ENCODE data around the gene NEK6.

The NEK6 gene

DNA sequence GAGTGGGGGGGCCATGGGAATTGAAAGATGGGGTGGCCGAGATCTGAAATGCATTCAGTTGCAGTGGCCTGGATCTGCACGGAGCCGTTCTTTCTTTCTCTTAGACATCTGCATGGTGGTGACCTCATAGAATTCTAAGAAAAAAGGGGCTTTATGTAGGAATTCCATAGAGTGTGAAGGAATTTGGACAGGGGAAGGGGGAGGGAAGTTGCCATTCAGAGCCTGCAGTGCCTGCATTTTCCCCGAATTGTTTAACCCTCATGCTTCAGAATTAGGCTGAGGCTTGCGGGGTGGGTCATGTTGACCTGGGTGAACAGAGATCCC lies 4.9 kb downstream of the NEK6 start:
- no peak for DNase-seq

DNA sequence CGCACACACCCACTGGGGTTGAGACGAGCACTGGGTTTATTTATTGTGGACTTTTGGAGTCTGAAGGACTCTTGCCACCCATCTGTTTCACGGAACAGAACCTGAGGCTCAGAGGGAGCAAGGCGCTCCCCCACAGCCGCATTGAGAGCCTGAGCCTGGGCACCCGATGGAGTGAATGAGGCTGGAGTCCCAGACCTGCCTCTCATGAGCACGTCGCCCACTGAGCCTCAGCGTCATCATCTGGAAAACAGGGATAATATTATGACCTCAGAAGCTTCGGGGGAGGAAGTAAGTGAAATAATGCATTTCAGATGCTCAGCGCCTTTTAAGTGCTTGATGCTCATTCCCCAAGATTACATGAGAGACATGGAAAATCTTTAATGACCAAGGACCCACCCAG lies 5.5 kb downstream of the NEK6 start:
- DNase-seq: no peak

DNA sequence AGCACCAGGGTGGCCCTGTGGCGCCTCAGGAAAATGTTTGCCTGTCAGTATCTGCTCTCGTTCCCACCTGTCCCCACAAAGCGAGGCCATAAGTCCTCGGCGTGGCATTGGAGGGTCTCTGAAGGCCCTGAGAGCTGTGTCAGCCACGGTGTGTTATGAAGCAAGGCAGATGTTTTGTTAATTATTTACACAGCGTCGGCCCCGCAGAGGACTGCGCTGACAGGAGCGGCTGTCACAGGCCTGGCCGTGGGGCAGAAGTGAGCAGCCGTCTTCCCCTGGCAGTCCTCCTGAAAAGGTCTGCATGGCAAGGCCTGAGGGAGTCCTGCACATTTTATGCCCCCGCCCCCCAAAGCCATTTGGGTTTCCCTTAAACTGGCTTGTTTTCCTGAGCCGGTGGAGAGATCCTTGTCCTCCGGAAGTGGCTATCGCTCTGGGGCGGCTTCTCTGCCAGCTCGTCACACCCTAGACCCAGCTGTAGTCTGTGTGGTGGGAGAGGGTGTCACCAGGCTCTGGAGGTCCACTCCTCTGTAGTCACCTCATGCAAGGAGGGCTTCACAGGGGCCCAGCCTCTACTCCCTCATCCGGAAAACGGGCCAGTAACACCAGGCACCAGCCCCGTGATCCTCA lies 6.2 kb downstream of the NEK6 start:
- no peak for DNase-seq

DNA sequence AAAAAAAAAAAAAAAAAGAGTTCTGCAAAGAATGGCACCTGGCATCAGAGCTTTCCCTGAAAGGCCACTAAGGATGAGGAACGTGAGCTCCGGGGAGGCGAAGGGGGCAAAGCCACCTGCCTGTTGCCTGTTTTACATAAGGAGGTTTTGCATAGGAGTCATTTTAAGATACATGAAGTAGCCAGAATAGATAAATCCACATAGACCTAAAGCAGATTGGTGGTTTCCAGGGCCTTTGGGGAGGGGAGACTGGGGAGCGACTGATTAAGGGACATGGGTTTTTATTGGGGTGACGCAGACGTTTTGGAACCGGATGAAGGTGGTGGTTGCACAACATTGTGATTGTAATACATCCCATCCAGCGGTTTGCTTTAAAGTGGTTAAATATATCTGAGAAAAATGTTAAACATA lies 7.1 kb downstream of the NEK6 start:
- no peak for DNase-seq

DNA sequence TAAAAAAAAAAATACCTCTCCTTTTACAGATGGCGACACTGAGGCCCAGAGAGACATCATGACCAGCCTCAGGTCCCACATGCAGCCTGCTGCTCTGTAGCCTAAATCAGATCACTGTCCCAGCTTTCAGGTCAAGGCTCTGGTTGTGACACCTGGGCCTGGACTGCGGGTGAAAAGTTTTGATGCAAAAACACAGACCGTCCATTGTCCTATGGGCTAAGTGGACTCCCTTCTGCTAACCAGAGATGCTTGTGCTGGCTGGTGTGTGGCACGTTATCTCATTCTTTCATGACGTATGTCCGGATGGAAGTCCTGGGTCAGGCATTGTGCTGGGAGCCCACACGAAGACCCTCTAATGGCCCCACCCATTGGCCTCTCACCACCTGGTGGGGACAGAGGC lies 7.8 kb downstream of the NEK6 start:
- no peak for DNase-seq

DNA sequence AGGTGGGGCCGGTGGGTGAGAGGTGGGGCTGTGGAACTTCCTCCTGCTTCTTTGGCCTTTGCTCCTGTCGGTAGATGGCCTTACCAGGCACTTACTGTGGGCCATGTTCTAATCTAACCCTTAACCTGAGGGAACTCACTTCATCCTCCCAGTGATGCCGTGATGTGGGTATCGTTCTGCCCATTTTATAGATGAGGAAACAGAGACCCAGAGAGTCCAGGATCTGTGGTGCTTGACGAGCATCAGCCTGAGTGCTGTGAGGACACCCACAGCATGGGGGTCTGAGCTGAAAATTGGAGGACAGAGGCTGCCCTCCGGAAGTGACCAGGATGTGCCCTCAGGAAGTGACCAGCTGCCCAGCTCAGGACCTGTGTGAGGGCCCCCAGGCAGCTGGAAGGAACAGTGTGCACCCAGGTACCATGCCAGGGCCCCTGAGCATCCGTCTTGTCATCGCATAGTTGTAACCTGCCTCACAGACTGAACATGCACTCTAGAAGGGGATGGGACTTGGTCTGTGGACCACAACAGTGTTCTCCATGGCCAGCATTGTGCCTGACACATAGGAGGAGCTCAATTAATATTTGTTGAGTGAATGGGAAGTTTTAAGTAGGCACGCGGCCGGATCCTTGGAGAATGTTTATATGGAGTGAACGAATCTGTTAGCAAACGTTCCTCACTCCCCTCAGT lies 8.5 kb downstream of the NEK6 start:
- no peak for DNase-seq

DNA sequence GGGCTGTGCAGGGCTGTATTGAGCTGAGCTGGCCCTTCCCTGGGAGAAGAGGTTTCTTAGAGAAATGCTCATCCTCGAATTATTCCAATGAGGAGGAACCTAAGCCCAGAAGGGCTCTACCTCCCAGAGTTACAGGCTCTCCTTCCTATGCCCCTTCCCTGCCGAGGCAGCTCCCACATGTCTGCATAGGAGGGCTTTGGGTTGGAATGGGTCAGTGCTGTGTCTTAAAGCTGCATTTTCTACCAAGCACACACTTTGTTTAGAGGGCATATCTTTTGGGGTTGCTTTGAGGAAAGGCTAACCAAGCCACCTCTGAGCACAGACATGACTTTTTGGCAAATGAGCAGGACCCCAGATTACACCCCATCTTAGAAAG lies 9.1 kb downstream of the NEK6 start:
- DNase-seq: no peak

DNA sequence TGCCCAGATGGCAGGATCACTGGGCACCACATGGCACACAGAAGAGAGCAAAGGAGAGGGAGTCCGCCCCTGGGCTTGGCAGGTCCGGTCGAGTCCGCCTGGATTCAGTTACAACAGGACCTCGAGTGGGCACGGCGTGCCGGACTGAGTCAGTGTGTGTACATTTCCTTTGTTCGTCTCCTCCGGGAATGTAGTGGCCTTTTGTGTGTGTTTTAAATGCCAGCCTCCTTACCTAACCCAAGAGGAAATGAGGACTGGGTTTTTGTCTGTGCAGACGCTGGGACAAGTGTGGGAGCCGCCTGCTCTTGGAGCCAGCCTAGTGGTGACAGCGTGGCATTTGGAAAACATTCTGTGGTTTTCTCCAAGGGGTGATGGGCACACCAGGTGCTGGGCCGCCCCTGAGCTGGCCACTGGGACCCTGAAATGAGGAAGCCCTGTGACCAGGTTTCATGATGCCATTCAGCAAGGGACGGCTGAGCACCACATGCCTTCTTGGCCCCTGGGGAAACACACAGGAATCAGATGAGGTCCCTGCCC lies 9.6 kb downstream of the NEK6 start:
- DNase-seq: no peak

DNA sequence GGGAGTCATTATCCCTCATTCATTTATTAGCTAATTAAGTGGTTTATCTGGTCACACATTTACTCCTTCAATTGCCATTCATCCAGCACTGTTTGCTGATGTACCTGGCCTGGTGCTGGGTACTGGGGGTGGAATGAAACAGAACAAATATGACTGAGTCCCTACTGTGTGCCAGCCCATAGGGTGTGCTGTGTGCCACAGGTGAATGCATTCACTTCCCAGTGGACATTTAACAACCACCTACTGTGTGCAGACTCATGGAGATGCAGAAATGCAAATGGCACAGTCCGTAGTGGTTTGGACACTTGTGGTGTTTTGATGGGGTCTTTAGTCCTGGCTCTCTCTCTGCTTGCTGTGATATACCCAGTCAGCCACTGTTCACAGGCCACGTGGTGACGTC lies 10.5 kb downstream of the NEK6 start:
- no peak for DNase-seq

DNA sequence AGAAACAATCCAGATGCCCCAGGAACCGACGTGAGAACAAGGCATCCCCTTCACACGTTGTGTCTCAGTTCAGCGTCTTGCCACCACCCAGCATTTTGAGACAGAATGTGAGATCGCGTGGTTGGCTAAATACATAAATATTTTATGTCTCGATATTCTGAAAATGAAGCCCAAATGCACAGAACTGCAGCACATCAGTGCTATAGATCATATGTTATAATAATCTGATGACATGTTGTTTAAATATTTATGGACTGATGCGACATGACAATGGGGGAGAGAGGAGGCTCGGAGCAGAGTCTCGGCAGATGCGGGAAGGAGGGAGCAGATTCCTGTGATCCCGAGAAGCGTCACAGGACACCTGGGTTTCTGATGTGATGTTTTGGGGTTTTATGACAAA lies 10.9 kb downstream of the NEK6 start:
- DNase-seq: no peak

DNA sequence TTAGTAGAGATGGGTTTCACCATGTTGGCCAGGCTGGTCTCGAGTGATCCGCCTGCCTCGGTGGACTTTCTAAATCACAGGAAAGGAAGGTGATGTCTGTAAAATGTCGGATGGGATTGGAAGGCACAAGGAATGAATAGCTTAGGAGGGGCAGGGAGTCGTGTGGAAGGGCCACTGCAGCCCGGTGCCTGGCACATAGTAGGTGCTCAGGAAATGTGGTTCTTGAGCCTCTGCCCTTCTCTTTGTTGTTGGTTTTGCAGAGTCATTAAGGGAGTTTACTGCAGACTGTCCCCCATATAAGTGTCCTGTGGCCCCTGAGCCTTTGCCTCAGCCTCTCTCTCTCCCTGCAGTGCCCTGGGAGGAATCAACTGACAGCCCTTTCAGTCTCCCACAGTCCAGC lies 11.8 kb downstream of the NEK6 start:
- no peak for DNase-seq

DNA sequence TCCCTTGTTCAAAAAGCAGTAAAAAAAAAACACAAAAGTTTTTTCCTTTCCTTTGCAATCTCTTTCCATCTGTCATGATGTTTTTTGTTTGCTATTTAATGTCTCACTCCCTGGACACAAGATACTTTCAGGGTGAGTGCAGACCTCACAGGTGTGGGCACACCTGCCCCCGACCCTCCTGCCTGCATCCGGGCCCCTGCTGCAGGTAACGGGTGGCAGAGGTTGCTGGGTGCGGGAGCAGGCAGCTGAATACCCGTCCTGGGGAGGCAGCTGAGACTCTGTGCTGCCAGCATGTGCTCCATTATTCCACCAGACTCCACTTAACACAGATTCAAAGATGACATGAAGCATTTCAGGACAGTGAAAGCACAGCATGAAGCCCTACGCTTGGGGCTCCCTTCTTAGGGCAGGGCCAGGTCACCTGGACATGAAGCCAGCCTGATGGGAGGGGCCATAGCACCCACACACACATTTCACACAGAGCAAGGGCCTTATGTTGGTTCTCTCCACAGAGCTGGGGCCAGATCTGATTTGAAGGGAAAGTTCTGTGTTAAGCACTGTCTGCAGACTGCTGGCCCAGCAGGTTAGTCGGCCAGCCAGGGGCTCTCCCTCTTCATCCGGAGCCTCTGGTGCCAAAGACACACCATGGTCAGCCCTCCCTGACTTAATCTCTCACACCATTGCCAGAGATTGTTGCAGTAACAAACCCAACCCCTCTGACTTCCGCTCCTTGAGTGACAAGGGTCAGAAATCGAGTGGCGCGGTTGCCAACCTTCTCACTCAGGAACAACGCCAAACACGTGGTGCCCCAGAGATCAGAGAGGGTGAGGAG lies 13.0 kb downstream of the NEK6 start:
- no peak for DNase-seq

DNA sequence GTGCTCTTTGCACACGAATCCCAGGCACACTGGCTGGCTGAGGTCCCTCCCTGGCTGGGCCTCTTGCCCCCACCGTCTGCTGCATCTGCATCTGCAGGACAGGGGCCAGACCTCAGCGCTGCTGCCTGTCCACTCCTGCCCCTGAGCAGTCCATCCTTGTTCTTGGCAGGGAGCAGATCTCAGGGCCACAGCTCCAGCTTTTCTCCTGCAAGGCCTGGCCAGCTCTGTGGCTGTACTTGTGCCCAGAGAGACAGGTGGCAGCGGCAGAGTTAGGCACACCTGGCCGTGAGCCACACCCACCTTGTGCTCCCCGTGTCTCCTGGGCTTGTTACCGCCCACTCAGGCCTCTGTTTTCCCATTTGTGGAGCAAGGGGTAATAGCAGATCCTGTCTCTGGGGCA lies 13.9 kb downstream of the NEK6 start:
- DNase-seq: no peak

DNA sequence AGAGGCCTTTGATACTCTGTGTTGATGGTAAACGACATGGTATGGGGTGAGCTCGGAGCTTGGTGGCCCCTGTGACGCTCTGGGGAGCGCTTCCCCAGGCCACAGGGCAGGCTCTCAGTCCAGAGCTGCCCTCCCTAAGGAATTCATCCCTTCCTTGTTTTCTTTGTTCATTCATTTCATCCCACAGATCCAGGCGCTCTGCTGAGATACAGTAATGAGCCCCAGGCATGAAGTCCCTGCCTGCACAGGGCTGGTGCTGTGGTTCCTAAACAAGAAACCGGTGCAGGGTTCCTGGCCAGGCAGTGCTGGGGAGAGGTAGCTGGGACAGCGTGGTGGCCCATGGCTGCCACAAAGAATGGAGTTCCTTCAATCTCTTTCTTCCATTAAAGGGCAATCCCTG lies 14.4 kb downstream of the NEK6 start:
- no peak for DNase-seq

DNA sequence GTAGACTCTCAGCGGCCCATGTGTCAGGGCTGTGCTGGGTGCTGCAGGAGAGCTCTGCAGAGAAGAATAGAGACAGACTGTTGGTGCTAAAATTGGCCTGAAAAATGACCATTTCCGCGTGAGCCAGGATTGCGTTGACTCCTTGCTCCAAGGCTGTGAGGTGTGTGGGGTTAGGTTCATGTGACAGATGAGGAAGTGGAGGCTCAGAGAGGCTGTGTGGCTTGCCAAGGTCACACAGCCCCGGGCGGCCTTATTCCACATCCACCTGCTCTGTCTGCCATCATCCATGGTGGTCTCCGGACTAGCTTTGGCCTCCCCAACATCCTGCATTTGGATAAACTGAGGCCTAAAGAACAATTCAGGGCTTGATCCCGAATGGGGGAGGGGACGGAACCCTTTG lies 15.2 kb downstream of the NEK6 start:
- no peak for DNase-seq

DNA sequence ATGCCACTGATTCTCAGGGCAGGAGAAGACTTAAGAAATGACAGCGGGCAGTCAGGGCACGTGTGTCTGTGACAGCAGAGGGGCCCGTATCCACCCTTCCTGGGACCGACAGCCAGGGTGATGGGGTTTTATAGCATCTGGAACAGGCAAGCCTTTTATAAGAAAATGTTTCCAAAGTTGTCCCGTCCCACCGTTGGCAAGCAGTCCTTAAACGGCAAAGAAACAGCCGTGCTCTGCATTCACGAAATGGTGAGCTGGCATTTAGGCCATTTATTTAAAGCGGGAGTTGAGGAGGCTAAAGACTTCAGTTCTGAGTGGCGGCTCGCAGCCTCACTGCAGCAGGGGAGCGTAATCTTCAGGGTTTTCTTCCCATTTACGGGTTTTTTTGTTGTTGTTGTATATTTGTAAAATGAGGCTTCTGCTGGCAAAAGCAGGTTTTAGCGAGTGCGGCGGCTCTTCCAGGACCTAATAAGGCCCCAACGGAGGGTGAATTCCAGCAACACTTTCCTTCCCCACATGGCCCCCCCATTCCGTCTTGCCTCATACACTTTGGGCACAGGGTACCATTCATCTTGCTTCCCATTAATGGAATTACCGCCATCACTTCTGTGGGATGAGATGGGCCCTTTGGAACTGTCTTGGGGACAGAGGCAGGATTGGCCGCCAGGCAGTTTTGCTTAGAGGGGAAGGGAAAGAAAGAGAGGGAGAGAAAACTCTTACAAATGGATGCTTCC lies 15.8 kb downstream of the NEK6 start:
- no peak for DNase-seq

DNA sequence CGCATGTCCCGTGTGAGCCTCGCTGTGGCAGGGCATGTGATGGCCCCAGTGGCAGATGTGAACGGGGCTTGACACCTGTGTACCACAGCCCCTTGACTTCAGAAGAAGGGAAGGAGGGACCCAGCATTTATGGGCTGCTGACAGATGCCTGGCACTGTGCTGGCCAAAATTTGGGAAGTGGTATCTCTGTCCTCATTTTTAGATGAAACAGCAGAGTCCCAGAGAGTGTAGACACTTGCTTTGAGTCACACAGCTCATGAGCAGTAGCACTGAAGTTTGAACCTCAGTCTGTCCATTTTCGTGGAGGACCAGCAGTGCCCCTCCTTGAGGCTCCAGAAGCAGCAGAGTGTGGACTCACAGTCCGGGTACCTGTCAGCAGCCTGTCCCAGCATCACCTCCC lies 16.5 kb downstream of the NEK6 start:
- no peak for DNase-seq

DNA sequence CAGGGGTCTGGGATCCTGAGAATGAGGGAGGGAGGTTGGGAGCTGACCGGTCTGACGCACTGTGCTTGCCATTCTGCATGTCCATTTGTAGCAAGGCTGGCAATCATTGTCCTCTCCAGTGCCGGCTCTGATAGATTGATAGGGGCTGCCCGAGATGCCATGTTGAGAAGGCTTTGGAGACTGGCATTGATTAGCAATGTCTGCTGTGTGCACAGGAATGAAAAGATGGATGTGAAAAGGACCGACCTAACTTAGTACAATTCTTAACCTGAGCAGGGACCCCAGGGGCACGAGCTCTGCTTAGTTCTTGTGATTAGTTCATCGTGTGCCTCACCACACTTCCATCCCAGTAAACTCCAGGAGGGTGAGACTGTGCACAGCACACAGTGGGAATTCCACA lies 17.0 kb downstream of the NEK6 start:
- no peak for DNase-seq

DNA sequence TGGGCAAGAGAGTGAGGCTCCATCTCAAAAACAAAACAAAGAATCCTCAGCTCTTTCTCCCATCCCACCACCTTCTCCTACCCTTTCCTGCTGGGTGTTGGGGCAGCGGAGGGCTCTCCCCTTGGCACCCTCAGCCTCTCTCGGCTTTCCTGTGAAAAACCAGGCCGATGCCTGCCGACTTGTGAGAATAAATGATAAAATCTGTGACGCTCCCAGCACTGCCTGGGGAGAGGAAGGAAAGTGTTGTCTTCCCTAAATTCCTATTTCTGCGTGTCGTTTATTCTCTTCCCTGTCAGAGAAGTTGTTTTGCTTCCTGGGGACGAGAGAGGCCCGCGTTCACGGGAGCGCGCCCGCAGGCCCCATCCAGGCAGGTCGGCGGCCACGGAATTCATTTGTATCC lies 19.7 kb downstream of the NEK6 start:
- no peak for DNase-seq

DNA sequence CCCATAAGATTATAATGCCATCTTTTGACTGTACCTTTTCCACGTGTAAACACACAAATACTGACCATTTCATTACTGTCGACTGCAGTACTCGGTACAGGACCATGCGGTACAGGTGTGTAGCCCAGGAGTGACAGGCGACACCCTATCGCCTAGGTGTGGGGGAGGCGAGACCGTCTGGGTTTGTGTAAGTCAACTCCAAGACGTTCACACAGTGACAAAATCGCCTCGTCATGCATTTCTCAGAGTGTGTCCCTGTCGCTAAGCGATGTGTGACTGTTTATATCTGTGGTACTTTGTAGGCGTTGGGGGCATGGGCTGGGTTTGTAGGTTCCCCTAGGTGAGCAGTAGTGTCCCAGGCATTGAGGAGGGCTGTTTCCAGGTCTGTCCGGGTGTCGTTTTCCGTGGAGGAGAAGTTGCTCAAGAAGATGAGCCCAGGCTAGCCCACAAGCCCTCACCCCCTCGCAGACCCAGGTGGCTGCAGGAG lies 20.3 kb downstream of the NEK6 start:
- no peak for DNase-seq

DNA sequence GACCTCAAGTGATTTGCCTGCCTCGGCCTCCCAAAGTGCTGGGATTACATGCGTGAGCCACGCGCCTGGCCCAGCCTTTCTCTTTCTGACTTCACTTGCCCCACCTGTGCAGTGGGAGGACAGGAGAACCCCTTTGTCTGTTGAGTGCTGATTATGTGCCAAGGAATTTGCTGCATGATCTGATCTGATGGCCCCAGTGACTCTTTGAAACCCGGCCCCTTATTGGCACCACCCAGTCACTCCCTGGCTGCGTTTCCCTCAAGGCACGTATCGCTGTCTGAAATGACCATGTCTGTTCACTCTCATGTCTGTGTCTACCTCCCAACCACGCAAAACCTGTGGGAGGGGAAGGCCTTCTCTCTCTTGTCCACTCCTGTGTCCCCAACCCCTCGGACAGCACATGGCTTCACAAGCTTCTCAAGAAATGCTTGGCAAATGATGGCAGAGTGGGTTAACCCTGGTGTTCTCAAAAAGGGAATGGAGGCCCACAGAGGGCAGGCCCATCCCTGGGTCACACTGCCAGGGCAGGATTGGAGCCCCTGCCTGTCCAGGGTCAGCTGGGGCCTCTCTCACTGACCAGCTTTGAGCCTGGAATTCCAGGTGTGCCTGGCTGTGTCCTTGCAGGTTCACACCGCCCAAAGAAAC lies 21.9 kb downstream of the NEK6 start:
- no peak for DNase-seq

DNA sequence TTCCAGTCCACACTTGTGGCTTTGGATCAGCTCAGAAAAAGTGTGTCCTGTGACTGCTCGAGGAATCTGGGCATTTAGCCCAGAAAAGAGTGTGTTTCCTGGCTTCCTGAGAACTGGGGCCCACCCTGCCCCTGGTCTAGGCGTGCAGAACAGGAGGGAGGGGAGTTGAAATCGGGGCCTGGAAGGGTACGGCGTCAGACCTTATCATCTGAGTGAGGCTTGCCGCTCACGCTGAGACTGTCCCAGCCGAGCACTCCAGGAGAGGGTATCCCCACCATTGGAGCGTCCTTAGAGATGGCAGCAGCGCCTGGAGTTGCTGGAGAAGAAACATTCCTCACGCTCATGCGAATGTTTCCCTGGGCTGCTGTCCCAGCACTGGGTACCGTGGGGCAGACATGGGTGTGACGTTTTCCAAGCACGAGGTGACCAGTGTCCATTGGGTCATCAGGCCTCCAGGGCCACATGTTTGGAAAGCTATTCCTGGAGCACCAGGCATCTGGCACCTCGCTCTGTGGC lies 22.5 kb downstream of the NEK6 start:
- DNase-seq: peak; percentile 89

Measured in femur (tissue), 1 donor.